Vagina (tissue), 2 donors: ENCODE measurements around the gene GFRA1. TPM values are rescaled to one million over a fixed set of nuclear protein-coding genes. Genes with fewer than 3 reads are reported as not detected.

ENCODE experiments used
- DNase-seq, 2 donors: peaks; one replicate each; pipeline ENCODE4 v3.0.0-alpha.2; 2017; ENCODE audit errors: extremely low spot score in 2 of 2
- H3K27ac ChIP-seq: fragments of 200-600 bp; sonication (generic); one replicate; pipeline ENCODE4 v1.5.1; 2019
- H3K27me3 ChIP-seq: fragments of 200-600 bp; sonication (generic); one replicate; pipeline ENCODE4 v1.5.1; 2019
- H3K36me3 ChIP-seq, 2 donors: fragments of 200-600 bp; sonication (generic); one replicate each; pipeline ENCODE4 v1.5.1; 2017 to 2019
- H3K4me1 ChIP-seq: fragments of 200-600 bp; sonication (generic); one replicate; pipeline ENCODE4 v1.5.1; 2019
- H3K4me3 ChIP-seq, 2 donors: fragments of 200-600 bp; sonication (generic); 1 replicate in 1 of 2; 2 replicates in 1 of 2; pipeline ENCODE4 v1.5.1; 2016 to 2019
- H3K9me3 ChIP-seq: fragments of 200-600 bp; sonication (generic); one replicate; pipeline ENCODE4 v1.5.1; 2019
- CTCF ChIP-seq, 3 experiments: fragments of 450-650 bp in 2 of 3; fragments of 200-600 bp in 1 of 3; sonication (generic) in 1 of 3; IDR thresholded peaks; one replicate each; pipeline ENCODE4 v1.5.1; 2017 to 2019; ENCODE audit warnings: antibody characterized with exemption in 3 of 3, mild to moderate bottlenecking in 2 of 3, moderate library complexity in 2 of 3
- POLR2A ChIP-seq, 2 donors: fragments of 450-650 bp; IDR thresholded peaks; one replicate each; pipeline ENCODE4 v1.6.1; 2017; ENCODE audit warnings: antibody characterized with exemption in 2 of 2, mild to moderate bottlenecking in 2 of 2, moderate library complexity in 2 of 2
- POLR2AphosphoS5 ChIP-seq, 2 donors: sonication (generic); formaldehyde crosslinking; IDR thresholded peaks; one replicate each; pipeline ENCODE4 v1.9.0; 2017; ENCODE audit warnings: antibody characterized with exemption in 2 of 2, mild to moderate bottlenecking in 2 of 2, low read depth in 1 of 2; ENCODE audit not compliant: insufficient read depth in 1 of 2
- intact Hi-C: fragments of 100-400 bp; cut with DNase I; formaldehyde crosslinking; loops from one replicate; pipeline ENCODE4 v1.15.1; 2023
- total RNA-seq: library from RNA; depleted of rRNA; stranded (reverse); fragments of >200 nt; gene quantifications from one replicate; pipeline ENCODE4 v1.2.3, GENCODE V29; 2016

GFRA1 gene
- 57.7 TPM for total RNA-seq

- Histone ChIP-seq H3K27ac (peak within 1 kb of the TSS; percentile 76), H3K27me3 (no peaks in the 10 kb centered on the region), H3K9me3 (no peaks in the 10 kb centered on the region), H3K4me1 (peaks cover 24% of the 10 kb centered on the region), H3K36me3 (no peaks in the 10 kb centered on the region), H3K4me3 (peak within 1 kb of the TSS; percentile 57 to 59)
- intact Hi-C loops = loop anchor here (10.0 kb wide), 1 partner anchor 328 kb away; no protein-coding TSS in a partner anchor
- TF ChIP-seq POLR2A (IDR thresholded peaks at IDR 0.05) (no peak), POLR2AphosphoS5 (IDR thresholded peaks at IDR 0.05; ENCODE audit: insufficient read depth in 1 of 2, low read depth in 1 of 2) (no peak), CTCF (IDR thresholded peaks at IDR 0.05) (no peak)
- DNase-seq = no peak
Observed at GRCh38 chr10:116272440-116273283, at the start of gene GFRA1. GFRA1 (minus strand) TSS chr10:116273206; CDS start chr10:116272029, 1,177 bp downstream.

- Histone ChIP-seq H3K4me3 (no peak overlapping the region), H3K36me3 (no peaks in the 10 kb centered on the region), H3K27me3 (no peaks in the 10 kb centered on the region), H3K27ac (no peak overlapping the region), H3K9me3 (no peaks in the 10 kb centered on the region), H3K4me1 (no peaks in the 10 kb centered on the region)
- TF ChIP-seq POLR2A (IDR thresholded peaks at IDR 0.05) = no peak
- no peak for TF ChIP-seq POLR2AphosphoS5 (IDR thresholded peaks at IDR 0.05; ENCODE audit: insufficient read depth in 1 of 2, low read depth in 1 of 2)
- DNase-seq = no peak
- intact Hi-C loops = loop anchor here (5.0 kb wide), 1 partner anchor 951 kb away; no protein-coding TSS in a partner anchor
Observed at GRCh38 chr10:116316503-116316902, 43.5 kb upstream of the GFRA1 start.

GRCh38 chr10:116312548-116312947, 39.5 kb upstream of the GFRA1 start:
- no peak for DNase-seq
- H3K4me1 ChIP-seq = no peaks in the 10 kb centered on the region
- TF ChIP-seq CTCF (IDR thresholded peaks at IDR 0.05) (no peak), POLR2AphosphoS5 (IDR thresholded peaks at IDR 0.05; ENCODE audit: insufficient read depth in 1 of 2, low read depth in 1 of 2) (no peak), POLR2A (IDR thresholded peaks at IDR 0.05) (no peak)
- intact Hi-C loops = no loop called here
- H3K27ac ChIP-seq = no peak overlapping the region
- no peaks in the 10 kb centered on the region for H3K9me3 ChIP-seq
- H3K4me3 ChIP-seq = no peak overlapping the region
- H3K36me3 ChIP-seq = no peaks in the 10 kb centered on the region
- H3K27me3 ChIP-seq = no peaks in the 10 kb centered on the region

- Histone ChIP-seq H3K27me3 (no peaks in the 10 kb centered on the region), H3K4me1 (no peaks in the 10 kb centered on the region), H3K27ac (no peak overlapping the region), H3K36me3 (no peaks in the 10 kb centered on the region), H3K9me3 (no peaks in the 10 kb centered on the region), H3K4me3 (no peak overlapping the region)
- DNase-seq = no peak
- TF ChIP-seq CTCF (IDR thresholded peaks at IDR 0.05) = no peak
- intact Hi-C loops = no loop called here
Observed at GRCh38 chr10:116311706-116312490, 38.9 kb upstream of the GFRA1 start.

GRCh38 chr10:116311016-116311415, 38.0 kb upstream of the GFRA1 start:
- H3K27me3 ChIP-seq = no peaks in the 10 kb centered on the region
- TF ChIP-seq POLR2AphosphoS5 (IDR thresholded peaks at IDR 0.05; ENCODE audit: insufficient read depth in 1 of 2, low read depth in 1 of 2) = no peak
- H3K9me3 ChIP-seq = no peaks in the 10 kb centered on the region
- DNase-seq = no peak
- intact Hi-C loops = no loop called here
- H3K4me1 ChIP-seq = no peaks in the 10 kb centered on the region
- H3K27ac ChIP-seq = no peak overlapping the region
- no peak overlapping the region for H3K4me3 ChIP-seq
- no peaks in the 10 kb centered on the region for H3K36me3 ChIP-seq
